GM19023 (cell line): Measurements from ENCODE around the gene GABRB1.

Experiments
- ATAC-seq: cut with Tn5 transposase; IDR thresholded peaks from one replicate; pipeline ENCODE4 v1.9.1; 2021; ENCODE audit warnings: mild to moderate bottlenecking, moderate library complexity; ENCODE audit not compliant: unreplicated experiment

Gene GABRB1

DNA sequence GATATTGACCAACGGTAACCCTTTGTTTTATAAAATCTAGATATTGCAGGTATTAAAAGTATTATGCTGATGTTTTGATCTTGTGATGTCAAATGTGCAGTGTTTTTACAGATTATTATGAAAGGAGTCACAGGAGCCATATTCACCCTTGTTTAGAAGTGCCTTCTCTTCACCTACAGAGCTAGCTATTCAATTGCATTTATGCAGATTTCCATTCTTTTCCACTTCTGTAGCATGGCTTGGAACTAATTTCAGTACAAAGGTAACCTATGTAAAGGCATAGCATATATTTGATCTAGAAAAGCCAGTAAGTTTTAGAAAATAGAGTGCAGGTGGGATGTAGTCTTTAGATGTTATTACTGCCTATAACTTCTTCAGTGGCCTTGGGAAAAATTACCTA, 176.2 kb downstream of the GABRB1 start:
- ATAC-seq, result no peak

DNA sequence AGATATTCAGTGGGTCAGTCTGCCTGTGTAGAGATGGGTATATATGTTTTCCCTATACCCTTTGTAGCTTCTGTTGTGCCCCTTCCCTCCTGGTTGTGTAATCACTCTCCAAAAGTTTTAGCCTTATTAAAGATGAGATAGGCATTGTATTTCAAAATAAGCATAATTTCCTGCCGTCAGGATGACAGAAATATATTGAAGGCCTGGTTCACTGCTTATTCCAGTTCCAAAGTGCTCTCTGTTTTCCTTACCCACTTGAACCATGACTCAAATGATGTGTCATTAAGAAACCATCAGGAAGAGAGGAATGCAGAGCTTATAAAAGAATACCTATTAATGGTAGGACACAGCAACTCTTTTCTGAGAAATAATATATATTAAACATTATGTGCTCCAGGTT, 178.5 kb downstream of the GABRB1 start:
- ATAC-seq, result no peak

DNA sequence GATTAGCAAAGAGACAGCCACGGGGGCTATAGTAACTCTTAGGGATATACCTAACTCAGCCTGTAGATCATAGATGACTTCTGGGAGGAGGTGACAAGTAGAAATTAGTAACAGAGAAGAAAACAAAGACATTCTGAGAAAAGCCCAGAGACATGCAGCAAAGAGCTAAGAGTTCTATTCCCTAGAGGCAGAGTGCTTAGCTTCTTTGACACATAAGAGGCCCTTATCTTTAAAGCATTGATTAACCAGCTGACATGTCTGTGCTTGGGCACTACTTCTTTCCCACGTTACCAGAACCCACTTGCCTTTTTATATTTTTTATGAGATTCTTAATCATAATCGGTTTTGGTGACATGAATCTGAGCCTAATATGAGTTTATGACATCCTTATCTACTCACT, 179.5 kb downstream of the GABRB1 start:
- ATAC-seq, result no peak

DNA sequence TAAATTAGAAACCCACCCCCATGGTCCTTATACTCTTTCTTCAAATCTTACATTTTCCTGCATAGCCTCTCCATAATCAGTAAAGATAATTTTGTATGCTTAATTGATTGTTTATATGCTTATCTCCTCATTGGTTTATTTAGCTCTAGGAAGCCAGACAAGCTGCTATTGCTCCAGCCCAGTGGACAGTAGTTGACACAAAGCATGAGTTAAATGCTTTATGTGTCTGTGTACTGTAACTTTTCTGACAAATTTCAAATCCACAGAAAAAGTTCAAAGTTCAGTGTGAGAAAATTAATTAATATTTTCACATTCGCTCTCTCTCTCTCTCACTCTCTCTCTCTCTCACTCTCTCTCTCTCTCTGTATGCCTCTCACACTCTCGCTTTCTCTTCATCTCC, 181.7 kb downstream of the GABRB1 start:
- ATAC-seq, result no peak

DNA sequence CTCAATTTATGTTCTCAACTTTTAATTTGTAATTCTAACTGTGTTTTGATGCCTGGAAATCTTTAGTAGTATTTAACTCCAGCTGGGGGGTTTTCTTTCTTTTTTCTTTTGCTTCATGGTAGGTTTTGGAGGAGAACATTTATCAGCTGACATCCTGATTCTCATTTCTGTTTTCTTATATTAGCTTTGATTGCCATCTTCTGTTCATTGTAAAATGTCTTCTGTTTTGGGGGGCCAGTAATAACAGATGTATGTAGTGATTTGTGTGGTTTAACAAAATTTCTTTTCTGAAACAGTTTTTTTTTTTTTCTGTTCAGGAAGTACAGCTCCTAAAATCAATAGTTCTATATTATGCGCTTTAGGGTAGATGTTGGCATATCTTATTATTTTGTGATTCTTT, 182.2 kb downstream of the GABRB1 start:
- no peak for ATAC-seq

DNA sequence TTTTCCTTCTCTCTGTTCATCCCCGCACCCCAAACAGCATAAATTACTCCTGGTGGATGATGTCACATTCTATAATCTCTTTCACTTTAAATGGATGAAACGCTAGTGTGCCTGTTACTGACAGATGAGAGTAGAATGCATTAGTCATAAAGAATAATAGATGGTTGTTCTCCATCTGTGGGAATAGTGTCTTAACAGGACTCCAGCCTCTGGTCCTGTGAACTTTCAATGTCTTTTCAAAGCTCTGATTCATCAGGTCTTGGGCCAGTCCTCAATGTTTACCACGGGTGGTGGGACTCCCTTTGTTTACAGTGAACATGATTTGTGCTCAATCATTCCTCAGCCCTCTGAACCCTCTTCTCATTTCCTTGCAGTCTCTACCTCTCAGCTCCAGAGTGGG, 182.6 kb downstream of the GABRB1 start:
- no peak for ATAC-seq

DNA sequence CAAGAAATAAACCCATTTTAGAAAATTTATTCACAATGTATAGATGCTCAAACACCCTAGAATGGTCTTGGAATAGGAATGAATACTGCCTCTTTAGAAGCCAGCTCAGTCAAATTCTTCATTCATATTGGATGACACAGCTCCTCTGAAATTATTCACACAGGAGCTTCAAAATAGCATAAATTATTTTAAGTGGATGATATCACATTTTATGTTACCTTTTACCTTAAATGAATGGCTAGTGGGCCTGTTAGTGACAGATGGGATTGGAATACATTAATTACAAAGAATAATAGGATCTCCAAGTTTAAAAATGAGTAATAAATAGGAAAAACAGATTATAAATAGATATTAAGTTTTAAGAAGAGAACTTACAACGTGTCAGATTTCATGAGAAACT, 184.4 kb downstream of the GABRB1 start:
- no peak for ATAC-seq

DNA sequence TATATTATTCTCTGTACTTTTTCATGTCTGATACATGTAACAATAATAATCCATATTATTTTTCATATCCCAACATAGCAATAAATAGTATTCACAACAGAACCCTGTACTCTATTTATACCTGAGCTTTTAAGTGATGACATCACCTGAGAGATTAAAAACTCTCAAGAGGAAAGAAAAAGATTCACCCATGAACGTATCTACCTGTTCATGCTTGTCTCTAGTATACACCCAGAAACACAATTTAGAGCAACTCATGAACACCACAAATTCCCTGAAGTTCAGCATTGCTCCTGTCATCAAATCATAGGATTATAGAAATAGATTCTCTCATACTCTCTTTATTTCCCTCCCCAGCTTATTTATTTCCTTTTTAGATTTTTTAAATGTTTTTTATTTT, 185.9 kb downstream of the GABRB1 start:
- ATAC-seq, result no peak

DNA sequence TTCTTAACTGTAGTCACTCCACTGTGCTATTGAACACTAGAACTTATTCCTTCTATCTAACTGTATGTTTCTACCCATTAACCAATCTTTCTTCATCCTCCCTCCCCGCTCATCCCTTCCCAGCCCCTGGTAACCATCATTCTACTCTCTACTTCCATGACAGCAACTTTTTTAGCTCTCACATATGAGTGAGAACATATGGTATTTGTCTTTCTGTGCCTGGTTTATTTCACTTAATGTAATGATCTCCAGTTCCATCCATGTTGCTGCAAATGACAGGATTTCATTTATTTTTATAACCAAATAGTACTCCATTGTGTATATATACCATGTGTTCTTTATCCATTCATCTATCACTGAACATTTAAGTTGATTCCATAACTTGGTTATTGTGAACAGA, 186.5 kb downstream of the GABRB1 start:
- ATAC-seq, result no peak

DNA sequence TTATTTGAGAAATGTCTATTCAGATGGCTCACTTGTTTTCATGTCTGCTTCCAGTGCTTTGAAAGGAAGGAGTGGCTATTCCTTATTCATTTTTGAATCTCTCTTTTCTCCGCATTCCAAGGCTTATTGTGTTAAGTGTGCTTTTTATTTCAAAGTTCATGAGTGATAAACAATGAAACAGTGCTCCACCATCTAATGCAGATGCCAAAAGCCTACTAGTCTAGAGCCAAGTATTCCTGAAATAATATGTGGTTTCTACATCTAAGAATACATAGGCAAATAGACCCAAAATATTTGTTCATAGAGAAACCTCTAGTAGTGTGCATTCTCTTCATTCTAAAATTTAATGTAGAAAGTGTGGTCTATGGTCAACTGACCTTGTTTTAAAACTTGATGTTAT, 187.3 kb downstream of the GABRB1 start:
- ATAC-seq, result no peak

DNA sequence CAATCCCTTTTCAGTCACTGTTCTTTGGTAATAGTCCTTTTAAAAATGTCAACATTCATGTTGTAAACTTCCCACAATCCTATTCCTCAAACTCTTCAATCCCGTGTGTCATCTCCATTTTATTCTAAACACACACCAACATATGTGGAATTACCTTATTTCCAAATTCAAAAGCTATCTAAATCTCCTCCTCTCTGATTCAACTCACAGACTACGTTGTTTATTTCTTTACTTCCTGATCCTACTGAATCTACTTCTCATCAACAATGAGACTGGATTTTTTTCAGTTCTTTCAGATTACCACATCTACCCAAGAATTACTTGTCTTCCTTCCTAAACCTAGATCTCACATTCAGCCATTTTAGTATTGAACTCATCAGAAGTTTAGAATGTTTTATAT, 188.2 kb downstream of the GABRB1 start:
- no peak for ATAC-seq

DNA sequence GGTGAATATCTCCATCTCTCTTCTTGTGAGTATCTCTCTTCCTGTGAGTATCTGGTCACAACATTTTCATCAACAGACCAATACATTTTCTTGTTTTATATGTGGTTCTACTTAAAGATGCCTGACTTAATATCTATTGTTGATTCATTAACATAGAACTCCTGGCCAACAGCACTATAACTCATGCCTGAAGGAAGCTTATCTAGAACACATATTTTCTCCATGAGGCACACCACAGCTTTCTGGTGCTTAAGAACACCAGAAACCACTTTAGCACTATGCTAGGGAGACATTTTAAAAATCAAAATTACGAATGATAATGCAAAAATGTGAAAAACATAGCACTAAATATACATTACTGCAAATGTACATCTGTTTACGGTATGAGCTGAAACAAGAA, 190.4 kb downstream of the GABRB1 start:
- no peak for ATAC-seq

DNA sequence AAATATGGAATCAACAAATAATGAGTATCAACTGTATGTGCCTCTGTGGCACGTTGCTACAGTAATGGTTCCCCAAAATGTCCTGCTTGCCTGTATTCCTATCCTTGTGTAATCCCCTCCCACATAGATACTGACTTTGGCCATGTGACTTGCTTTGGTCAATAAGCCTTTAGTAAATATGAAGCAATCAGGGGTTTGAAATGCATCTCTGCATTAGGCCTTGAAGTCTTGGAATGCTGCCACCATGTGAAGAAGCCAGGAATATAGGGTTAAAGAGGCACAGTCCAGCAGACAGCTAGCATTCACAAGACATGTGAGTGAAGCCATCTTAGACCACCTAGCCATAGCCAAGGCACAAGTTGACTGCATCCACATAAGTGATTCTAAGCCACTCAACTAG, 190.9 kb downstream of the GABRB1 start:
- ATAC-seq, result no peak

DNA sequence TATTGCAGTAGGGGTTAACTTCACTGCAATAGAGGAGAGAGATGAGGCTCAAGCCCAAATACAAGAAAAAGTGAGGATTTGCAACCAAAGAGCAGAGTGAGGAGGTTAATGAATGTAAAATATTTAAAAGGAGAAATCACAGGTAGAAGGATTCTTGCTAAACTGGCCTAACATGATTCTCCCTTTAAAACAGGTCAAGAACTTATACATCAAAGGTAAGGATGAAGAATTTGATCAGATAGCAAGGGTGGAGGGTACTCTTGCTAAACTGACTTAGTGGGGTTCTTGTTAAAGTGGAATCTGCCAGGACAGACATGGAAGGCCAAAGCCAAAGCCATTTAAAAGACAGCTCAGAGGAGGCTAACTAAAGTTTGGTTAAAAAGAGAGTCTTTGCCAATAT, 193.0 kb downstream of the GABRB1 start:
- ATAC-seq, result no peak

DNA sequence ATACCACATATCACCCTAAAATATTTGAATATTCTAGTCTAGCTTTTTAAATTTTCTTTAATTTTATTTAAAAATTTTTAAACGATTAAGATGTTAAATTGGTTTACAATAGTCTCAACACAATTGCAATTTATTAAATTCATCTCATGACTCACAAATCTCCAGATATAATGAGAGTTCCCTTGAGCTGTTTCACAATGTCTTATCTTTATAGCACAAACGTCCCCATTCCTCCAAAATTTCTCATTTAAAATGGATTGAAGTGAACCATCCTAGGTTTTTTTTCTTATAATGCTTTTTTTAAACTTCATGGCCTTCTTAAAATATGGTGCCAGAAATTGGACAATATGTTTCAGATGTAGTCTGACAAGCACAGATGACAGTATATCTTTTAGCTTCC, 204.4 kb downstream of the GABRB1 start:
- no peak for ATAC-seq

DNA sequence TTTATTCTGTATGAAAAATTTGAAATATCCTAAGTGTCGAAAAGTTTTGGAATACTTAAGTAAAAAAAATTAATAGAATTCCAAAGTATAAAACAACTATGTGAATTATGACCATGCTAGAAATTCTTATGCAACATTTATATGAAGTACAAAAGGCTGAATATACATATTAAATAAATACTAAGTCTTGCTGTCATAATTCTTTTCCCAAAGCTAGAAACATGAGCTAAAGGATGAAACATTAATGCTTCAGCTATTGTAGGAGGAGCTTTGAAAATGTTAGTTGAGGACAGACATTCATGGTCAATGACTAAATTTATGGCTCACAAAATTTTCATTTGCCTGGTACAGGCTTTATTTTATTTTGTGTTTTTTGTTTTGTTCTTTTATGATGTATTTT, 207.3 kb downstream of the GABRB1 start:
- ATAC-seq, result no peak

DNA sequence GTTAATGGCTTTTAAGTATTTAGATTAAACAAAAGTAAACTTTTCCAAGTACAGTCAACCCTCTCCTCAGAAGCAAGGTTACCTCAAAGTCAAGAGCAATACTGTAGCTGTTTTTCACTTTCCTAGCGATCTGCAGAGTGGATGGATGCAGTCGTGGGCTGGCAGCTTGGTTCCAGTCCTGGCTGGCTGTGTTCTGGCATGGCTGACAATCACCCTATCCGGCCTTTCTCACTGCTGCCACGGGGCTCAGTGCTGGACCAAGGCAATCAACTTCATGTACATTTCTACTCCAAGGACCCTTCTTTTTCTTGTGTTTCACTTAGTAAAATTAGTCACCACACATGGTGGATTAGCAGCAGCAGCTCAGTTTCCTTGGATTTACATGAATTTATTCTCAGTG, 208.3 kb downstream of the GABRB1 start:
- no peak for ATAC-seq

DNA sequence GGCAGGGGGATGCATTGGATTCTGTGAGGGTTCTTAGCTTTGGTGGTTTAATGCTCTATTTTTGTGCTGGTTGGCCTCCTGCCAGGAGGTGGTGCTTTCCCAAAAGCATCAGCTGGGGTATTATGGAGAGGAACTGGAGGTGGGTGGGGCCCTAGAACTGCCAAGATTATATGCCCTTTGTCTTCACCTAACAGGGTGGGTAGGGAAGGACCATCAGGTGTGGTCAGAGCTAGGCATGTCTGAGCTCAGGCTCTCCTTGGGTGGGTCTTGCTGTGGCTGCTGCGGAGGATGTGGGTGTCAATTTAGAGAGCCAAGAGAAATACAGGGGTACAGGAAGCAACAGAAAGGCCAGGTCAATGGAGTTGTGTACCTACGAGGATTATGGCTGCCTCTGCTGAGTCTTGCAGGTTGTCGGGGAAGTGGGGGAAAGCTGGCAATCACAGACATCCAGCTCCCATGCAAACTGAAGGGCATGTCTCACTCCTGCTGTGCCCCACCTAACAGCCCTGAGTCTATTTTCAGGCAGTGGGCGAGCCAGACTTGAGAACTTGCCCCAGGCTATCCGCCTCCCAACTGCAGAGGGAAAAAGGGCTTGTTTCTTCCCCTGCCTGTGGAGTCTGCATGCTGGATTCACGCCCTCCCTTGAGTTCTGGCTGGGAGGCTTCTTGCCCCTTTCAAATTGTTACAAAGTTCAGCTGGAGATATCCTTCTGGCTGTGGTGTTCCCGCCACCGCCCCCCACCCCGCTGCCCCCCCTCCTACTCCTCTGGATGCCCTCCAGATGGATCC, 220.2 kb downstream of the GABRB1 start:
- ATAC-seq, result no peak

DNA sequence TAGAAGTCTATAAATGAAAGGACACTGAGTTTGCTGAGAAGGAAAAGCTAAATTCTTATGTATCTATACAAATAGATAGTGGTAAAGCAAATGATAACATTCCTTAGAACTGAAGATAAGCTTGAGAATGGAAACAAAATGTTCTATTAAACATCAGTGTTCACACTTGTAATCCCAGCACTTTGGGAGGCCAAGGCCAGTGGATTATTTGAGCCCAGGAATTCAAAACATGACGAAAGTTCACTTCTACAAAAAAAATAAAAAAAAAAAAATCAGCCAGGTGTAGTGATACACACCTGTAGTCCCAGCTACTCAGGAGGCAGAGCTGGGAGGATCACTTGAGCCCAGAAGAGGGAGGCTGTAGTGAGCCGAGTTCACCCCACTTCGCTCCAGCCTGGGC, 232.4 kb downstream of the GABRB1 start:
- ATAC-seq, result no peak

DNA sequence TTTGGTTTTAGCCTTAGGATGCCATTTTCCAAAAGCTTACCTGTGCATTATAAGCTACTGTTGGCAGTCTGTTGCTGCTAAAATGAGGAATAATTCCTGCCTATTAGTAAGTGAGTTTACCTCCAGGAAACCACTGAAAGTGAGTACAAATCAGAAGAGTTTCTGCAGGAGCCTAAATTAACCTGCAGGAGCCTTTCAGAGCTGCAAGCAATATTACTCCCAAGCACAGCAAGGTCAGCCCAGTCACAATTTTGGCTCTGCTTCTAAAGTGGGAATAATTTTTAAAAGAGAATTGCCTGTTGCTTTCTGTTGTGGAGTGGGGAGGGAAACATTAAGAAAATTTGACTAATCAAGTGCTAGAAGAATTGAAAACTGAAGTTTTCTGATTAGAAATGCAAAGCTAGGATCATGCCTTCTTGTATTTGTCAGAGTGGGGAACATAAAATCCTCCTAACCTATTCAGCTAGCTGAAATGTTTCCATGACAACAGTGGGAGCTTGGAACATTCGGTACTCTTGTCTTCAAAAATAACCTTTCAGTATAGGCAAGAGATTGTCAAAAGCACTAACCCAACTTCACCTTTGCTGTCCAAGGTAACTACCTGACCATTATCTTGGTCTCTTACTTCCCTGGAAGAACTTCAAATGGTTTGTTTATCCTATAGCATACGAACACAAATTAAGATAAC, 239.0 kb downstream of the GABRB1 start:
- ATAC-seq, result no peak

DNA sequence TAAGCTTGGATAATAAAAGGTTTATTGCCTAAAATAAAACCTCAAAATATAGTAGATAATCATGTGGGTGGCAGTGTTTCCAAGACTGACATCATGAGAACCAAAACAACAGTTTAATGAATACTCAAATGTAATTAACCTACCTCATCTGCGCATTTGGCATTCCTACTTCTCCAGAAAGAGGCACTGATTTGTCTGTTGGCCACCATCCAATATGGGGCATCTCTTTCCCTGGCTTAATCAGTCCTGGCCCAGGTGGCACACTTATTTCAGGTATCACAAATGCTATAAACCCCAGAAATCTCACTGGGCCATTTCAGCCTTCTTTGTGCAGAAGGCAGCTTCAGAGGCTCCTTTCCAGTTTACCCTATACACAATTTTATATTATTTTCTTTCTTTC, 239.9 kb downstream of the GABRB1 start:
- no peak for ATAC-seq

DNA sequence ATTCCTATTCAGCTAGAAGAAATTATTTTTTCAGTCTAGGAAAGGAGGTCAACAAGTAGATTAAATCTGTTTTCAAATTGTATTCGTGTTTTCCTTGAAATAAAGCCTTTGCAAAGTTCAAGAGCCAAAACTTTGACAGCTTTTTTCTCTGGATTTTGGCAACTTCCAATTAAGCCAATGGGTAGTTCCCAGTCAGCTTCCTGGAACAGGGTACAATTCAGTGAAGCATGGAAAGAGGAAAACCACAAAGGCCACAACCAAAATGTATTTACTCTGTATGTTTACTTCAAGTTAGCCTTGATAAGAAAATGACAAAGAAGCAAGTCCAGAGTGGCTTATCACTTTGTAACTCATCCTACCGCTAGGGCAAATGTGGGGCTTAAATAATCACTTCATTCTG, 243.5 kb downstream of the GABRB1 start:
- ATAC-seq, result no peak

DNA sequence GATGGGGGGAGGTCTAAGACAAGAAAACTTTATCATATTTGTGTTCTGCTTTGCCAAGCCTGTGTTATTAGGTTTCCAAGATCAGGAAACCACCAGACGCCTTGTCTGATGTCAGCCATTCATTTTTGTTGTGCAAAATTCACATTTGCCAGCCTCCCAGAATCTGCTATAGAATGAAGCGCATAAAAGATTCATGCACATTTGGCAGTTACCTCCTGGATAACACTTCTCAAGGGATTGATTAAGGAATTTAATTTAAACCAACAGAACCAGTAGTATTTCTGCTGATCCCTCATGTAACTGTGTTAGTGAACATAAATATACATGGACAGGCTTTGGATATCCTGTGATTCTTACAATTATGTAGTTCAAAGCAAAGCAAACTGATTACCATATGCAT, 244.2 kb downstream of the GABRB1 start:
- no peak for ATAC-seq
